OCI-LY1 (cell line): Measurements from ENCODE around the gene NPTX2.

Experiments
- H2AFZ ChIP-seq: fragments of 200-600 bp; sonication (generic), shearing (Covaris generic); 2 replicates; pipeline ENCODE4 v1.6.0; 2014; ENCODE audit warnings: antibody characterized with exemption, mild to moderate bottlenecking, low read length
- H3F3A ChIP-seq: fragments of 200-600 bp; sonication (generic), shearing (Covaris generic); 2 replicates; pipeline ENCODE4 v1.6.0; 2014; ENCODE audit warnings: mild to moderate bottlenecking, antibody characterized with exemption, low read length, moderate library complexity; ENCODE audit not compliant: insufficient read depth
- H3K27ac ChIP-seq: fragments of 200-600 bp; sonication (generic); 2 replicates; pipeline ENCODE4 v1.5.1; 2014; ENCODE audit warnings: low read length, mixed run types, mild to moderate bottlenecking, low read depth; ENCODE audit not compliant: poor library complexity, severe bottlenecking
- H3K27me3 ChIP-seq: fragments of 200-600 bp; sonication (generic); 2 replicates; pipeline ENCODE4 v1.6.0; 2014; ENCODE audit warnings: antibody characterized with exemption, mild to moderate bottlenecking, low read length, moderate library complexity; ENCODE audit not compliant: insufficient read depth
- H3K36me3 ChIP-seq: fragments of 200-600 bp; sonication (generic); 2 replicates; pipeline ENCODE4 v1.6.1; 2014; ENCODE audit warnings: mild to moderate bottlenecking, antibody characterized with exemption, low read length, moderate library complexity, mixed read lengths; ENCODE audit not compliant: insufficient read depth
- H3K4me1 ChIP-seq: fragments of 200-600 bp; sonication (generic); 2 replicates; pipeline ENCODE4 v1.5.1; 2014; ENCODE audit warnings: mild to moderate bottlenecking, low read length, moderate library complexity; ENCODE audit not compliant: insufficient read depth, severe bottlenecking
- H3K4me2 ChIP-seq: fragments of 200-600 bp; sonication (generic), shearing (Covaris generic); 2 replicates; pipeline ENCODE4 v1.6.1; 2014; ENCODE audit warnings: low read length
- H3K4me3 ChIP-seq: fragments of 200-600 bp; sonication (generic); 2 replicates; pipeline ENCODE4 v1.5.1; 2014; ENCODE audit warnings: low read length, low read depth, mild to moderate bottlenecking, mixed read lengths; ENCODE audit not compliant: poor library complexity, severe bottlenecking
- H3K79me2 ChIP-seq: fragments of 200-600 bp; shearing (Covaris generic); 2 replicates; pipeline ENCODE4 v1.6.1; 2016; ENCODE audit warnings: mixed run types, low read length, mixed read lengths; ENCODE audit not compliant: insufficient read depth
- H3K9ac ChIP-seq: fragments of 200-600 bp; sonication (generic), shearing (Covaris generic); 2 replicates; pipeline ENCODE4 v1.6.1; 2014; ENCODE audit warnings: mild to moderate bottlenecking, low read length, mixed read lengths
- H3K9me2 ChIP-seq: fragments of 200-600 bp; sonication (generic), shearing (Covaris generic); 2 replicates; pipeline ENCODE4 v1.6.1; 2014; ENCODE audit warnings: low read depth, mild to moderate bottlenecking, low read length, mixed read lengths
- H3K9me3 ChIP-seq: fragments of 200-600 bp; shearing (Covaris generic); 2 replicates; pipeline ENCODE4 v1.6.1; 2014; ENCODE audit warnings: low read length, mixed read lengths
- H4K20me1 ChIP-seq: fragments of 200-600 bp; sonication (generic), shearing (Covaris generic); 2 replicates; pipeline ENCODE4 v1.6.0; 2016; ENCODE audit warnings: mild to moderate bottlenecking, low read length; ENCODE audit not compliant: insufficient read depth
- CTCF ChIP-seq: fragments of 200-600 bp; sonication (generic), shearing (Covaris generic); IDR thresholded peaks from 2 replicates; pipeline ENCODE4 v1.5.1; 2017; ENCODE audit warnings: mild to moderate bottlenecking, antibody characterized with exemption, low read length, moderate library complexity, mixed read lengths
- EZH2 ChIP-seq: fragments of 200-600 bp; sonication (generic), shearing (Covaris generic); IDR thresholded peaks from 2 replicates; pipeline ENCODE4 v1.8.0; 2017; ENCODE audit warnings: borderline replicate concordance, mixed run types, mild to moderate bottlenecking, antibody characterized with exemption, low read length, moderate library complexity, mixed read lengths

NPTX2 gene

GRCh38 chr7:98573816-98574215, 43.3 kb upstream of the NPTX2 start:
- H3K4me2 ChIP-seq, result no peak overlapping the region
- H3K27me3 ChIP-seq, result peaks cover 5% of the 10 kb centered on the region; the same call in 1 of the 2 replicates
- H3K79me2 ChIP-seq, result no peaks in the 10 kb centered on the region
- no peaks in the 10 kb centered on the region for H3F3A ChIP-seq
- H3K9me3 ChIP-seq, result peaks cover 9% of the 10 kb centered on the region
- no peak overlapping the region for H3K4me3 ChIP-seq
- H3K27ac ChIP-seq, result no peak overlapping the region
- H4K20me1 ChIP-seq, result no peaks in the 10 kb centered on the region
- H3K36me3 ChIP-seq, result no peaks in the 10 kb centered on the region; the same call in 1 of the 2 replicates
- TF ChIP-seq CTCF, result no peak
- no peak for TF ChIP-seq EZH2
- no peak overlapping the region for H2AFZ ChIP-seq
- no peaks in the 10 kb centered on the region for H3K9me2 ChIP-seq
- H3K4me1 ChIP-seq, result no peaks in the 10 kb centered on the region
- H3K9ac ChIP-seq, result no peak overlapping the region

- Histone ChIP-seq H3K4me3 (no peak overlapping the region), H3K36me3 (no peaks in the 10 kb centered on the region; the same call in 1 of the 2 replicates), H3K79me2 (no peaks in the 10 kb centered on the region), H3K4me1 (no peaks in the 10 kb centered on the region), H2AFZ (no peak overlapping the region), H3K9ac (no peak overlapping the region), H3K27me3 (peaks cover 3% of the 10 kb centered on the region; the same call in 1 of the 2 replicates), H3F3A (no peaks in the 10 kb centered on the region), H3K9me2 (no peaks in the 10 kb centered on the region), H4K20me1 (no peaks in the 10 kb centered on the region), H3K9me3 (peaks cover 9% of the 10 kb centered on the region), H3K4me2 (no peak overlapping the region), H3K27ac (no peak overlapping the region)
- TF ChIP-seq CTCF, result no peak
- TF ChIP-seq EZH2, result no peak
Observed at GRCh38 chr7:98575878-98576277, 41.2 kb upstream of the NPTX2 start.

GRCh38 chr7:98584830-98585229, 32.3 kb upstream of the NPTX2 start:
- H3K4me3 ChIP-seq, result no peak overlapping the region
- TF ChIP-seq CTCF (no peak), EZH2 (no peak)
- no peaks in the 10 kb centered on the region for H3K9me2 ChIP-seq
- no peak overlapping the region for H2AFZ ChIP-seq
- peaks cover 12% of the 10 kb centered on the region; the same call in 1 of the 2 replicates for H3K27me3 ChIP-seq
- no peak overlapping the region for H3K9ac ChIP-seq
- no peak overlapping the region for H3K27ac ChIP-seq
- H3K4me2 ChIP-seq, result no peak overlapping the region
- no peaks in the 10 kb centered on the region for H3K36me3 ChIP-seq
- no peaks in the 10 kb centered on the region for H3F3A ChIP-seq
- no peaks in the 10 kb centered on the region for H3K79me2 ChIP-seq
- H4K20me1 ChIP-seq, result no peaks in the 10 kb centered on the region
- no peaks in the 10 kb centered on the region for H3K4me1 ChIP-seq
- H3K9me3 ChIP-seq, result peaks cover 10% of the 10 kb centered on the region; the same call in 1 of the 2 replicates
